Loucy (cell line): ENCODE results near the gene MMP17.

Experiments used
- H2AFZ ChIP-seq: fragments of 200-600 bp; sonication (generic); 2 replicates; pipeline ENCODE4 v1.6.0; 2016; ENCODE audit warnings: antibody characterized with exemption, mild to moderate bottlenecking, low read length, moderate library complexity
- H3F3A ChIP-seq: fragments of 200-600 bp; 2 replicates; pipeline ENCODE4 v1.6.0; 2016; ENCODE audit warnings: antibody characterized with exemption, low read depth, mild to moderate bottlenecking
- H3K27me3 ChIP-seq: fragments of 200-600 bp; sonication (generic); 2 replicates; pipeline ENCODE4 v1.6.1; 2014; ENCODE audit warnings: low read length, mild to moderate bottlenecking; ENCODE audit not compliant: insufficient read depth, poor library complexity, severe bottlenecking
- H3K36me3 ChIP-seq: fragments of 200-600 bp; sonication (generic); 2 replicates; pipeline ENCODE4 v1.6.1; 2016; ENCODE audit warnings: low read length; ENCODE audit not compliant: insufficient read depth
- H3K4me1 ChIP-seq: fragments of 200-600 bp; sonication (generic); 2 replicates; pipeline ENCODE4 v1.5.1; 2014; ENCODE audit warnings: low read length, mild to moderate bottlenecking; ENCODE audit not compliant: insufficient read depth, poor library complexity, severe bottlenecking
- H3K4me2 ChIP-seq: fragments of 200-600 bp; sonication (generic); 2 replicates; pipeline ENCODE4 v1.6.0; 2014; ENCODE audit warnings: antibody characterized with exemption, low read length, low read depth, mild to moderate bottlenecking; ENCODE audit not compliant: poor library complexity, severe bottlenecking
- H3K4me3 ChIP-seq: fragments of 200-600 bp; sonication (generic); 2 replicates; pipeline ENCODE4 v1.5.1; 2014; ENCODE audit warnings: low read length, mild to moderate bottlenecking, mixed read lengths; ENCODE audit not compliant: poor library complexity, severe bottlenecking
- H3K79me2 ChIP-seq: fragments of 200-600 bp; sonication (generic); 2 replicates; pipeline ENCODE4 v1.6.1; 2014; ENCODE audit warnings: low read length; ENCODE audit not compliant: insufficient read depth
- H3K9ac ChIP-seq: fragments of 200-600 bp; sonication (generic); 2 replicates; pipeline ENCODE4 v1.6.0; 2014; ENCODE audit warnings: mild to moderate bottlenecking, low read depth, low read length, moderate library complexity; ENCODE audit not compliant: poor library complexity, severe bottlenecking
- H3K9me2 ChIP-seq: fragments of 200-600 bp; sonication (generic); replicated peaks from 2 replicates; pipeline ENCODE4 v1.6.1; 2016; ENCODE audit warnings: low read depth, low read length, mixed read lengths
- H3K9me3 ChIP-seq: fragments of 200-600 bp; sonication (generic); 2 replicates; pipeline ENCODE4 v1.6.1; 2014; ENCODE audit warnings: mild to moderate bottlenecking, antibody characterized with exemption, low read length, low read depth; ENCODE audit not compliant: insufficient read depth
- H4K20me1 ChIP-seq: fragments of 200-600 bp; sonication (generic); 2 replicates; pipeline ENCODE4 v1.6.0; 2014; ENCODE audit warnings: antibody characterized with exemption, low read length, mild to moderate bottlenecking; ENCODE audit not compliant: insufficient read depth, poor library complexity, severe bottlenecking
- EZH2phosphoT487 ChIP-seq: fragments of 200-600 bp; IDR thresholded peaks from 2 replicates; pipeline ENCODE4 v1.6.1; 2018; ENCODE audit warnings: antibody characterized with exemption, mild to moderate bottlenecking, moderate library complexity, borderline replicate concordance
- TF ChIP-seq, protein P1 (sequence below): fragments of 200-600 bp; sonication (generic); conservative IDR thresholded peaks from 2 replicates; pipeline ENCODE4 v1.5.1; 2014; ENCODE audit warnings: mild to moderate bottlenecking, antibody characterized with exemption, low read length

The MMP17 gene

DNA sequence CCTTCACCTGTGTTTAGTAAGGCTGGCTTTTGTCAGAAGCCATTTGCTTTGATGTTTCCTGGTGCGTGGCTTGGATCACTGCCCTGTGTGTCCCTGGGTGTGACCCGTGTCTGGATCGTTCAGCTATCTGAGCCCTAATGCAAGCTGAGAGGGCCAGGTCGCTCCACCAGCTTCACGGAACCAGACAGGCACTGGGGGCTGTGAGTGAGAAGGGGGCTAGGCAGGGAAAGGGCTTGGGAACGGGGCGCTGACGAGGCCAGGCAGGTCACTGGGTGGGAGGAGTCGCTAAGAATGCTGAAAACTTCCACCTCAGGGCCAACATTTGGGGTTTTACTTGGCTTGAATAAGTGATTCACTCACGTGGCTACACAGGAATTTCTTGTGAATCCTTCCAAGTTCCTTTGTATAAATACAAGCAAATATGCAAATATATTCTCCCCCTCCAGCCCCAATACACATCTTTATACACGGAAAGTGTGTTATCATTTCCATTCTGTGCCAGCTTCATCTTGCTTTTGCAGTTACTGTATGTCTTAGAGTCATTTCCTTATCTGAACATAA is 24.2 kb upstream of the MMP17 start:
- Histone ChIP-seq H4K20me1 (no peaks in the 10 kb centered on the region), H3K4me1 (peaks cover 32% of the 10 kb centered on the region), H3K4me2 (no peak overlapping the region), H3K36me3 (peaks cover 6% of the 10 kb centered on the region; the same call in 1 of the 2 replicates), H3K4me3 (no peak overlapping the region), H2AFZ (no peak overlapping the region), H3F3A (no peaks in the 10 kb centered on the region), H3K79me2 (no peaks in the 10 kb centered on the region), H3K9me2 (no peaks in the 10 kb centered on the region), H3K27me3 (no peaks in the 10 kb centered on the region), H3K9me3 (no peaks in the 10 kb centered on the region), H3K9ac (no peak overlapping the region)
- no peak for TF ChIP-seq EZH2phosphoT487
- TF ChIP-seq, protein P1, sequence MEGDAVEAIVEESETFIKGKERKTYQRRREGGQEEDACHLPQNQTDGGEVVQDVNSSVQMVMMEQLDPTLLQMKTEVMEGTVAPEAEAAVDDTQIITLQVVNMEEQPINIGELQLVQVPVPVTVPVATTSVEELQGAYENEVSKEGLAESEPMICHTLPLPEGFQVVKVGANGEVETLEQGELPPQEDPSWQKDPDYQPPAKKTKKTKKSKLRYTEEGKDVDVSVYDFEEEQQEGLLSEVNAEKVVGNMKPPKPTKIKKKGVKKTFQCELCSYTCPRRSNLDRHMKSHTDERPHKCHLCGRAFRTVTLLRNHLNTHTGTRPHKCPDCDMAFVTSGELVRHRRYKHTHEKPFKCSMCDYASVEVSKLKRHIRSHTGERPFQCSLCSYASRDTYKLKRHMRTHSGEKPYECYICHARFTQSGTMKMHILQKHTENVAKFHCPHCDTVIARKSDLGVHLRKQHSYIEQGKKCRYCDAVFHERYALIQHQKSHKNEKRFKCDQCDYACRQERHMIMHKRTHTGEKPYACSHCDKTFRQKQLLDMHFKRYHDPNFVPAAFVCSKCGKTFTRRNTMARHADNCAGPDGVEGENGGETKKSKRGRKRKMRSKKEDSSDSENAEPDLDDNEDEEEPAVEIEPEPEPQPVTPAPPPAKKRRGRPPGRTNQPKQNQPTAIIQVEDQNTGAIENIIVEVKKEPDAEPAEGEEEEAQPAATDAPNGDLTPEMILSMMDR: no peak

DNA sequence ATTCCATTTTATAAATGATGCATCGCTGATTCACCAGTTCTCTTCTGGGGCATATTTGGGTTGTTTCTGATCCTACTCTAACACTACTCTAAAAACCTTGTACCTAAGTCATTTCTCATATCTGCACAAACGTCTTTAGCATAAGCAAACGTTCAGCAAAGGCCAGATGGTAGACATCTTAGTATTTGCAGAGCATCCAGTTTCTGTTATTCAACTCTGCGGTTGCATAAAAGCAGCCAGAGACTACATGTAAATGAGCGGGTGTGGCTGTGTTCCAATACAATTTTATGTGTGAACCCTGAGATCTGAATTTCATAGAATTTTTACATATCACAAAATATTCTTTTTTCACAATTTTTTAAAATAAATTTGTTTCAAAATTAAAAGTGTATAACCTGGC is 22.8 kb upstream of the MMP17 start:
- no peak overlapping the region for H2AFZ ChIP-seq
- no peaks in the 10 kb centered on the region for H3K79me2 ChIP-seq
- no peak overlapping the region for H3K4me2 ChIP-seq
- no peaks in the 10 kb centered on the region for H3K9me3 ChIP-seq
- H3K9ac ChIP-seq: no peak overlapping the region
- H4K20me1 ChIP-seq: no peaks in the 10 kb centered on the region
- no peak for TF ChIP-seq EZH2phosphoT487
- TF ChIP-seq, protein P1: no peak
- H3K4me3 ChIP-seq: no peak overlapping the region
- peaks cover 23% of the 10 kb centered on the region for H3K4me1 ChIP-seq
- H3K9me2 ChIP-seq: no peaks in the 10 kb centered on the region
- no peaks in the 10 kb centered on the region for H3K27me3 ChIP-seq
- H3F3A ChIP-seq: no peaks in the 10 kb centered on the region
- H3K36me3 ChIP-seq: no peaks in the 10 kb centered on the region

DNA sequence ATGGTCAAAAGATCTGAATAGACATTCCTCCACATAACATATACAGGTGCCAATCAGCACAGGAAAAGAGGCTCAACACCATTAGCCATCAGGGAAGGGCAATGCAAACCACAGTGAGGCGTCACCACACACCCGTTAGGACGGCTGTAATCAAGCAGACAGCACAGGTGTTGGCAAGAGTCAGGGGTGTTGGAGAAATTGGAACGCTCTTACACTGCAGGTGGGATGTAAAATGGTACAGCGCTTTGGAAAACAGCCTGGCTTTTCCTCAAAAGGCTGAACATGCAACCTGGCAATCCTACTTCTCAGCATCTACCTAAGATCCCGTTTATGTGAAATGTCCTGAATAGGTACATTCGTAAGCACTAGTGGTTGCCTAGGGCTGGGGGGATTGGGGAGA is 21.5 kb upstream of the MMP17 start:
- no peaks in the 10 kb centered on the region for H3K27me3 ChIP-seq
- no peaks in the 10 kb centered on the region for H3K9me3 ChIP-seq
- no peak overlapping the region for H3K4me3 ChIP-seq
- no peaks in the 10 kb centered on the region for H4K20me1 ChIP-seq
- no peaks in the 10 kb centered on the region for H3K9me2 ChIP-seq
- peaks cover 12% of the 10 kb centered on the region for H3K4me1 ChIP-seq
- H2AFZ ChIP-seq: no peak overlapping the region
- no peak overlapping the region for H3K9ac ChIP-seq
- no peak overlapping the region for H3K4me2 ChIP-seq
- H3K79me2 ChIP-seq: no peaks in the 10 kb centered on the region
- H3K36me3 ChIP-seq: no peaks in the 10 kb centered on the region
- TF ChIP-seq, protein P1: no peak
- TF ChIP-seq EZH2phosphoT487: no peak
- H3F3A ChIP-seq: no peaks in the 10 kb centered on the region
